Brain microvascular endothelial cell (primary cell): Measurements from ENCODE around the gene TMBIM4.
"Not testable (repeated sequence)": the region's sequence is repeated elsewhere in the genome, so short reads cannot be mapped to it uniquely, and the experiment has no call there.

ENCODE experiments used
- DNase-seq: peaks from one replicate; pipeline ENCODE4 v3.0.0-alpha.2; 2020
- H3K27ac ChIP-seq: fragments of 250-450 bp; sonication (Bioruptor Pico); 2 replicates; pipeline ENCODE4 v1.5.1; 2020; ENCODE audit warnings: mild to moderate bottlenecking, moderate library complexity
- H3K27me3 ChIP-seq: fragments of 250-450 bp; sonication (Bioruptor Pico); replicated peaks from 2 replicates; pipeline ENCODE4 v1.5.1; 2020; ENCODE audit warnings: mild to moderate bottlenecking
- H3K36me3 ChIP-seq: fragments of 250-450 bp; sonication (Bioruptor Pico); replicated peaks from 2 replicates; pipeline ENCODE4 v1.5.1; 2020; ENCODE audit warnings: mild to moderate bottlenecking
- H3K4me3 ChIP-seq: 2 replicates; pipeline ENCODE4 v1.5.1; 2011; ENCODE audit warnings: low read depth, mild to moderate bottlenecking, control low read depth, low read length, moderate library complexity
- in situ Hi-C: cut with HindIII; loops from 2 replicates; pipeline ENCODE4 v1.10.0; 2017; ENCODE audit warnings: low sequenced_read_pairs, low pct_ligation_motif_present
- TF ChIP-seq, protein P1 (sequence below): IDR thresholded peaks from 2 replicates; pipeline ENCODE4 v1.5.1; 2011; ENCODE audit warnings: low read depth, mild to moderate bottlenecking, moderate library complexity, low read length, control low read depth, inconsistent platforms; ENCODE audit errors: missing control alignments

The TMBIM4 gene, protein sequence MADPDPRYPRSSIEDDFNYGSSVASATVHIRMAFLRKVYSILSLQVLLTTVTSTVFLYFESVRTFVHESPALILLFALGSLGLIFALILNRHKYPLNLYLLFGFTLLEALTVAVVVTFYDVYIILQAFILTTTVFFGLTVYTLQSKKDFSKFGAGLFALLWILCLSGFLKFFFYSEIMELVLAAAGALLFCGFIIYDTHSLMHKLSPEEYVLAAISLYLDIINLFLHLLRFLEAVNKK

DNA sequence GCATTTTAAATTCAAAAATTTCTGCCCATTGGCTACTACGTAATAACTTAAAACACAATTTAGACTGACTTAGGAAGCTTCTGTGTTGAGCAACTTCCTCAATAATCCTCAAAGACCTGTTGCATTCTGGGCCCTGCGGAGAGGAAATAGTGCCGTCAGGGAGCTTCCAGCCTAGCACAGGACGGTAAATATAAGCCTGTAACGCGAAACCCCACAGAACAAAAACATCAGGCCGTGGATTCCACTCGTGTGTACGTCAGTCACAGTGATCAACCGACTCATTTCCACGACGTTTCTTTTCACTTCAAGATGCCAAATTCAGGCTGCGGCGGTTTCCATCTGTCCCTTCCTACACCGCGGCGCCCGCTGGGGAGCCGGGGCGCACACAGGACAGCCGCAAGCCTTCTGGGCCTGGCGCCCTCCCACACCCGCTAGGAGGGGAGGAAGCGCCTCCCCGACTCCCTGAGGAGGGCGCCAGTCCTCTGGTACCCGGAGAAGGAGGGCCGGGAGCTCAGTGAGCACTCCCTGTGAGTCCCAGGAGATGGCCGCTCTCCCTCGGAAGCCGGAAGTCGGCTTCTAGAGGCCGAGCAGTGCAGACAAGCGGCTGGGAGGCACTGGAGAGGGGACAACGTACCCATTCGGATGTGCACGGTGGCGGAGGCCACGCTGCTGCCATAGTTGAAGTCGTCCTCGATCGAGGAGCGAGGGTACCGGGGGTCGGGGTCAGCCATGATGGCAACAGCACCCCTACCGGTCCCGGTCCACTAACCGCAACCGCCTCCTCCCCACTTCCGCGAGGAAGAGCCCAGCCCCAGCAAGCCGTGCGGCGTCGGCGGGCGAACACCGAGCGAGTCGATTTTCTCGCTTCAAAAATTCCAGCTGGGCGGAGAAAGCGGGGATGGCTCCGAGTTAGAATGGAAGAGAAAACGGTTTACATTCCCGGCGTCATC, at the start of gene TMBIM4:
Gene TMBIM4 (minus strand): TSS at position 776 of the 950 bp plus-strand sequence. CDS start 45 bp downstream, at position 731.
- H3K27me3 ChIP-seq = no peaks in the 10 kb centered on the region
- H3K27ac ChIP-seq = peak within 1 kb of the TSS; percentile 95
- in situ Hi-C loops = no loop called here
- TF ChIP-seq, protein P1, sequence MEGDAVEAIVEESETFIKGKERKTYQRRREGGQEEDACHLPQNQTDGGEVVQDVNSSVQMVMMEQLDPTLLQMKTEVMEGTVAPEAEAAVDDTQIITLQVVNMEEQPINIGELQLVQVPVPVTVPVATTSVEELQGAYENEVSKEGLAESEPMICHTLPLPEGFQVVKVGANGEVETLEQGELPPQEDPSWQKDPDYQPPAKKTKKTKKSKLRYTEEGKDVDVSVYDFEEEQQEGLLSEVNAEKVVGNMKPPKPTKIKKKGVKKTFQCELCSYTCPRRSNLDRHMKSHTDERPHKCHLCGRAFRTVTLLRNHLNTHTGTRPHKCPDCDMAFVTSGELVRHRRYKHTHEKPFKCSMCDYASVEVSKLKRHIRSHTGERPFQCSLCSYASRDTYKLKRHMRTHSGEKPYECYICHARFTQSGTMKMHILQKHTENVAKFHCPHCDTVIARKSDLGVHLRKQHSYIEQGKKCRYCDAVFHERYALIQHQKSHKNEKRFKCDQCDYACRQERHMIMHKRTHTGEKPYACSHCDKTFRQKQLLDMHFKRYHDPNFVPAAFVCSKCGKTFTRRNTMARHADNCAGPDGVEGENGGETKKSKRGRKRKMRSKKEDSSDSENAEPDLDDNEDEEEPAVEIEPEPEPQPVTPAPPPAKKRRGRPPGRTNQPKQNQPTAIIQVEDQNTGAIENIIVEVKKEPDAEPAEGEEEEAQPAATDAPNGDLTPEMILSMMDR = peak; percentile 58
- peak; percentile 89 for DNase-seq
- H3K4me3 ChIP-seq = peak within 1 kb of the TSS; percentile 81
- no peaks in the 10 kb centered on the region for H3K36me3 ChIP-seq

DNA sequence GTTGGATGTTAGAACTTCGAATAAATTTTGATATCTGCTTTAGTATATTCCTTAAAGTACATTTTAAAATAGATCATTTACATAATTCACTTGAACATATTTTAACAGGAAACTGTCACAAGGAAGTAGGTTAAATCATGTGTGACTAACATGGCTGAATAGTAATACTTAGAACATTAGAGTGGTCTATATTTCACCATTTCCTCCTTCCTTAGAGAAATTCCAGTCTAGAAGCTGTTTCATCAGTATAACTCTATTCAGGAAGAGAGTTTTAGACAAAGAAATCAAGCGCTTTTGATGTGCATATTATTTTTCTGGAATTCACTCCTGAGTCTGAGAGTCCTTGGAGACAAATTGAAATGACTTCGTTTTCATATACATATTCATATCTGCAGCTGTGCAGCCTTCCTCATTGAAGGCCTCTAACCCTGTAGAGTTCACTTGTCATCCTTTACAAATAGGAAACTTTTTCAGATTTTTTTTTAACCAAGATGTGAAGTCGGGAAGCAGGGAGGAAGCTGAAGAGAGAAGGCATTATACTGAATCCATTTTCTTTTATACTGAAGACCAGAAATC, 47.6 kb upstream of the TMBIM4 start:
- no peaks in the 10 kb centered on the region for H3K27me3 ChIP-seq
- DNase-seq = no peak
- TF ChIP-seq, protein P1 = no peak
- no peak overlapping the region for H3K27ac ChIP-seq
- in situ Hi-C loops = no loop called here
- no peak overlapping the region for H3K4me3 ChIP-seq
- H3K36me3 ChIP-seq = no peaks in the 10 kb centered on the region

DNA sequence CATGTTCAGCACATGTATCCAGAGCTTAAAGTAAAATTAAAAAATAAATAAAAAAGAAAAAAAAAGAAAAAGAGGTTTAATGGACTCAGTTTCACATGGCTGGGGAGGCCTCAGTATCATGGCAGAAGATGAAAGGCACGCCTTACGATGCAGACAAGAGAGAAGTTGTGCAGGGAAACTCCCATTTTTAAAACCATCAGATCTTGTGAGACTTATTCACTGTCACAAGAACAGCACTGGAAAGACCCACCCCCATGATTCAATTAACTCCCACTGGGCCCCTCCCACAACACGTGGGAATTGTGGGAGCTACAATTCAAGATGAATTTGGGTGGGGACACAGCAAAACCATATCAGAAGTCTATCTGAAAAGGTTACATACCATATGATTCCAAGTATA, 43.2 kb upstream of the TMBIM4 start:
- H3K27ac ChIP-seq, in situ Hi-C loops, DNase-seq, H3K36me3 ChIP-seq, H3K27me3 ChIP-seq, H3K4me3 ChIP-seq: not testable (repeated sequence)

DNA sequence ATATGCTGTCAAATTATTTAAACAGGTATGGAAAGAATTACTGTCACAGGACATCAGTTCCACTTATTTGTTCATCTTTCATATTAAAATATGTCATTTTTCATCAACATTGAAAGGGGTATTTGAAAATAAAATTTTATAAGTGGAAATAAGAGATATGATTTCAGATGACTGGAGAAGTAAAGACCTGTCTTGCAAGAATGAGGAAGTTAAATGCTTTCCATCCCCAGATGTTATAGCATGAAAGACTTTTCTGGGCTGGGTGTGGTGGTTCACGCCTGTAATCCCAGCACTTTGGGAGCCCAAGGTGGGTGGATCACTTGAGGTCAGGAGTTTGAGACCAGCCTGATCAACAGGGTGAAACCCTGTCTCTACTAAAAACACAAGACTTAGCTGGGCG, 41.8 kb upstream of the TMBIM4 start:
- H3K4me3 ChIP-seq, DNase-seq, H3K36me3 ChIP-seq, in situ Hi-C loops, H3K27me3 ChIP-seq, H3K27ac ChIP-seq: not testable (repeated sequence)

DNA sequence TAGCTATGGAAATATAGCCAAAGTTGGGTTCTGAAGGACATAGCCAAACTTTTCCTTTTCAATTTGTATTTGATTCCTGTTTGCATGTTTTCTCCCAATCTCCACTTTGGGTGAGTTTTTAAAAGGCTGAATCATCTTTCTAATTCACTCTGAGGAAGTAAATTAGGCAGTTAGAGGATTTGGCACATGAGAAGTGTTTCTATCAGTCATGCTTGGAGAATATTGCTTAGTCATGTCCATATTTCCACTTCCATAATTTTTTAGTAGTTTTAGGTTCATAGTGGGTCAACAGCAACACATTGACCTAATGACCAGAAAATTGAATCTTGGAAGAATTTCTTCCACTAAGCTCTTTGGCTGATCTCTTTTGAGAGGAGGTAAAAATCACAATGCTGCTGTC, 41.0 kb upstream of the TMBIM4 start:
- no peak for DNase-seq
- TF ChIP-seq, protein P1 = no peak
- Histone ChIP-seq H3K36me3 (no peaks in the 10 kb centered on the region), H3K4me3 (no peak overlapping the region), H3K27ac (no peak overlapping the region), H3K27me3 (no peaks in the 10 kb centered on the region)
- in situ Hi-C loops = no loop called here

DNA sequence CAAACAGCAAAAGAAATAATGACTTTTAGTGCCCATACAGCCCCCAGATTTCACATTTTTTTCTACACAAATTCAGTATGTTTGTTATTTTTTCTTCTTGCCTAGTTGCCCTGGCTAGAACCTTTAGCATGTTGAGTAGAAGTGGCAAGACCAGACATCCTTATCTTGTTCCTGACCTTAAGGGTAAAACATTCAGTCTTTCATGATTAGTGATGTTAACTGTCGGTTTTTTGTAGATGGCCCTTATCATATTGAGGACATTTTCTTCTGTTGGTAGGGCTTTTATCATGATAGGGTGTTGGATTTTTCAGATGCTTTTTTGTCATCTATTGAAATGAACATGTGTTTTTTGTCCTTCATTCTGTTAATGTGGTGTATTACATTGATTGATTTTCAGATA, 36.3 kb upstream of the TMBIM4 start:
- TF ChIP-seq, protein P1 = no peak
- Histone ChIP-seq H3K27ac (no peak overlapping the region), H3K36me3 (no peaks in the 10 kb centered on the region), H3K27me3 (no peaks in the 10 kb centered on the region), H3K4me3 (no peak overlapping the region)
- in situ Hi-C loops = no loop called here
- DNase-seq = no peak
